H1 (cell line): Measurements from ENCODE around the gene ABCC10. TPM values are rescaled to one million over a fixed set of nuclear protein-coding genes. Genes with fewer than 3 reads are reported as not detected.

ENCODE experiments used
- CTCF ChIA-PET: fragments of 300-600 bp; sonication (Branson Sonifier 250); formaldehyde crosslinking; loops from one replicate; lab custom pipeline; 2021; ENCODE audit not compliant: partially characterized antibody; lab: Charles Lee
- POLR2A ChIA-PET: fragments of 300-600 bp; sonication (Branson Sonifier 250); formaldehyde crosslinking; loops from one replicate; lab custom pipeline; 2021; ENCODE audit warnings: inconsistent platforms; ENCODE audit not compliant: partially characterized antibody; lab: Charles Lee
- DNase-seq, 2 experiments: peaks; one replicate each; pipeline versions ENCODE4 v3.0.0 to v3.0.0-alpha.2; 2010 to 2022; ENCODE audit warnings: low spot score in 2 of 2, low read depth in 1 of 2, mixed read lengths in 1 of 2
- FAIRE-seq: peaks from 2 replicates; lab custom pipeline; 2011; peaks lifted over from hg19 to GRCh38; lab: Jason Lieb, UNC
- H2AFZ ChIP-seq: 2 replicates; pipeline ENCODE4 v1.8.1; 2012; ENCODE audit warnings: low read length, inconsistent platforms
- H2AK5ac ChIP-seq: 2 replicates; pipeline ENCODE4 v1.6.1; 2013; ENCODE audit warnings: low read depth, low read length
- H2BK120ac ChIP-seq: replicated peaks from 2 replicates; pipeline ENCODE3; 2013; ENCODE audit warnings: low read depth, low read length, inconsistent platforms
- H2BK12ac ChIP-seq: 2 replicates; pipeline ENCODE4 v1.6.1; 2013; ENCODE audit warnings: low read depth, low read length
- H2BK15ac ChIP-seq: 2 replicates; pipeline ENCODE4 v1.6.1; 2013; ENCODE audit warnings: low read length
- H2BK20ac ChIP-seq: 2 replicates; pipeline ENCODE4 v1.6.1; 2013; ENCODE audit warnings: low read length
- H2BK5ac ChIP-seq: 2 replicates; pipeline ENCODE4 v1.6.1; 2013; ENCODE audit warnings: low read depth, low read length
- H3K14ac ChIP-seq: 2 replicates; pipeline ENCODE4 v1.6.1; 2013; ENCODE audit warnings: inconsistent platforms; ENCODE audit not compliant: insufficient read length
- H3K18ac ChIP-seq: 2 replicates; pipeline ENCODE4 v1.6.1; 2013; ENCODE audit warnings: low read length; ENCODE audit errors: extremely low read depth
- H3K23ac ChIP-seq: 2 replicates; pipeline ENCODE4 v1.6.1; 2013; ENCODE audit warnings: inconsistent platforms; ENCODE audit not compliant: insufficient read length
- H3K23me2 ChIP-seq: 2 replicates; pipeline ENCODE4 v1.6.1; 2013; ENCODE audit warnings: low read depth, low read length
- H3K27ac ChIP-seq: 2 replicates; pipeline ENCODE4 v1.6.1; 2011; ENCODE audit warnings: low read depth, low read length, inconsistent platforms
- H3K27me3 ChIP-seq, 4 experiments: replicated peaks in 1 of 4; 1 replicate in 1 of 4; 2 replicates in 3 of 4; pipeline versions ENCODE4 v1.6.1 to v1.8.1; 2011 to 2013; ENCODE audit warnings: low read length in 3 of 4, mild to moderate bottlenecking in 3 of 4, inconsistent platforms in 2 of 4, mixed read lengths in 2 of 4, moderate library complexity in 1 of 4; ENCODE audit not compliant: control insufficient read depth in 3 of 4, insufficient read depth in 3 of 4; ENCODE audit errors: extremely low read depth in 1 of 4
- H3K36me3 ChIP-seq, 4 experiments: 2 replicates each; pipeline versions ENCODE4 v1.6.1 to v1.8.1; 2011 to 2013; ENCODE audit warnings: mild to moderate bottlenecking in 4 of 4, low read length in 3 of 4, moderate library complexity in 2 of 4, control low read depth in 1 of 4, inconsistent platforms in 1 of 4; ENCODE audit not compliant: insufficient read depth in 4 of 4, control insufficient read depth in 2 of 4
- H3K4ac ChIP-seq: replicated peaks from 2 replicates; pipeline ENCODE3; 2013; ENCODE audit warnings: low read length, low read depth, mixed read lengths, inconsistent platforms; ENCODE audit not compliant: insufficient read length
- H3K4me1 ChIP-seq, 4 experiments: replicated peaks in 1 of 4; 1 replicate in 1 of 4; 2 replicates in 3 of 4; pipeline versions ENCODE4 v1.6.1 to v1.8.1; 2011 to 2013; ENCODE audit warnings: low read length in 3 of 4, inconsistent platforms in 2 of 4, mixed read lengths in 1 of 4; ENCODE audit not compliant: insufficient read depth in 4 of 4, control insufficient read depth in 3 of 4
- H3K4me2 ChIP-seq, 2 experiments: 2 replicates each; pipeline versions ENCODE4 v1.6.1 to v1.8.1; 2011 to 2013; ENCODE audit warnings: low read depth in 2 of 2, low read length in 2 of 2, control low read depth in 1 of 2, inconsistent platforms in 1 of 2, mild to moderate bottlenecking in 1 of 2; ENCODE audit not compliant: insufficient read depth in 1 of 2
- H3K4me3 ChIP-seq, 4 experiments: fragments of 200-600, 300-600 bp in 1 of 4; sonication (generic), shearing (Covaris generic), sonication (Bioruptor Twin) in 1 of 4; 2 replicates each; pipeline versions ENCODE4 v1.5.1 to v1.8.1; 2011 to 2016; ENCODE audit warnings: low read length in 4 of 4, low read depth in 3 of 4, control low read depth in 2 of 4, inconsistent platforms in 2 of 4, mild to moderate bottlenecking in 2 of 4, mixed read lengths in 1 of 4, moderate library complexity in 1 of 4; ENCODE audit not compliant: insufficient read depth in 2 of 4; ENCODE audit errors: extremely low read depth in 1 of 4
- H3K56ac ChIP-seq: replicated peaks from 2 replicates; pipeline ENCODE3; 2013; ENCODE audit warnings: low read depth, mild to moderate bottlenecking, mixed read lengths, low read length, inconsistent platforms; ENCODE audit not compliant: insufficient read length
- H3K79me1 ChIP-seq: 2 replicates; pipeline ENCODE4 v1.6.1; 2013; ENCODE audit warnings: low read depth, low read length, control low read depth
- H3K79me2 ChIP-seq, 2 experiments: 2 replicates each; pipeline versions ENCODE4 v1.6.1 to v1.8.1; 2012 to 2013; ENCODE audit warnings: low read length in 2 of 2, mild to moderate bottlenecking in 2 of 2, inconsistent platforms in 1 of 2; ENCODE audit not compliant: insufficient read depth in 2 of 2, control insufficient read depth in 1 of 2
- H3K9ac ChIP-seq, 4 experiments: replicated peaks in 1 of 4; 1 replicate in 1 of 4; 2 replicates in 3 of 4; pipeline versions ENCODE4 v1.6.1 to v1.8.1; 2011 to 2013; ENCODE audit warnings: low read depth in 3 of 4, low read length in 3 of 4, control low read depth in 2 of 4, mild to moderate bottlenecking in 2 of 4, moderate library complexity in 2 of 4, inconsistent platforms in 1 of 4; ENCODE audit errors: extremely low read depth in 1 of 4
- H3K9me3 ChIP-seq, 2 experiments: 2 replicates each; pipeline versions ENCODE4 v1.6.1 to v1.8.1; 2012 to 2013; ENCODE audit warnings: mild to moderate bottlenecking in 2 of 2, moderate library complexity in 2 of 2, control low read depth in 1 of 2, inconsistent platforms in 1 of 2, low read depth in 1 of 2, low read length in 1 of 2, mixed read lengths in 1 of 2; ENCODE audit not compliant: insufficient read depth in 2 of 2
- H4K20me1 ChIP-seq, 2 experiments: replicated peaks in 1 of 2; 2 replicates each; pipeline versions ENCODE3 to v1.8.1; 2011 to 2013; ENCODE audit warnings: inconsistent platforms in 2 of 2, low read length in 2 of 2, mild to moderate bottlenecking in 1 of 2; ENCODE audit not compliant: insufficient read depth in 2 of 2, control insufficient read depth in 1 of 2
- H4K5ac ChIP-seq: 2 replicates; pipeline ENCODE4 v1.6.1; 2013; ENCODE audit warnings: low read length, low read depth, mixed read lengths, inconsistent platforms; ENCODE audit not compliant: insufficient read length
- H4K8ac ChIP-seq: 2 replicates; pipeline ENCODE4 v1.8.0; 2013; ENCODE audit warnings: mild to moderate bottlenecking, moderate library complexity, low read length, inconsistent platforms; ENCODE audit not compliant: insufficient read depth; ENCODE audit errors: extremely low read depth
- H4K91ac ChIP-seq: replicated peaks from 2 replicates; pipeline ENCODE3; 2013; ENCODE audit warnings: low read length, mixed read lengths, inconsistent platforms; ENCODE audit not compliant: insufficient read length
- MAFK ChIP-seq: IDR thresholded peaks from 2 replicates; pipeline ENCODE4 v1.6.1; 2012; ENCODE audit warnings: low read depth, mild to moderate bottlenecking, improper control_type of control experiment, low read length
- POLR2A ChIP-seq, 2 experiments: IDR thresholded peaks; 1 replicate in 1 of 2; 2 replicates in 1 of 2; pipeline ENCODE4 v1.6.1; 2011; ENCODE audit warnings: low read depth in 2 of 2, low read length in 2 of 2, mild to moderate bottlenecking in 2 of 2; ENCODE audit errors: control extremely low read depth in 1 of 2
- WGBS, 2 experiments: shearing (Covaris generic) in 1 of 2; methylation state at CpG; one replicate each; pipeline versions ENCODE4 v1.1.6 to v1.1.7; 2013 to 2015; ENCODE audit warnings: low lambda C conversion rate in 2 of 2, mixed read lengths in 2 of 2, inconsistent platforms in 1 of 2, low coverage in 1 of 2, missing lambda C conversion rate in 1 of 2; ENCODE audit not compliant: insufficient replicate concordance in 2 of 2, insufficient coverage in 1 of 2, insufficient read length in 1 of 2; ENCODE audit errors: extremely low coverage in 1 of 2, missing lambda C conversion rate in 1 of 2; 5-methylcytosine and 5-hydroxymethylcytosine counted together
- polyA plus RNA-seq, 7 experiments: library from polyadenylated mRNA; depleted of rRNA in 3 of 7; stranded (reverse) in 5 of 7; unstranded in 2 of 7; fragments of >200 nt in 5 of 7; fragments of 200-250 nt in 2 of 7; gene quantifications; 1 replicate in 5 of 7; 2 replicates in 1 of 7; 4 replicates in 1 of 7; pipeline versions ENCODE4 v1.2.1 to v1.2.3, GENCODE V29; 2011 to 2013; ENCODE audit warnings: missing spikeins in 2 of 7, mixed read lengths in 2 of 7
- total RNA-seq: library from RNA; stranded (reverse); fragmentation: NEBNext Ultra II Directional; extraction: Animal tissue kit (Norgen Biotek cat#: 25700); gene quantifications from 2 replicates; pipeline ENCODE4 v1.2.1, GENCODE V29; 2021

Gene ABCC10
- total and polyA plus RNA-seq, 2 of the 8 experiments (the other 6 are each of a cell fraction or from before 2014, with no cell fraction given), result 15.5 to 24.6 TPM

- CTCF ChIA-PET, result interaction anchor here (0.7 to 1.4 kb wide), 8 partner anchors 12 to 111 kb away, joined by 3 to 6 read pairs (median 4); no protein-coding TSS in a partner anchor
- peak overlapping the region; percentile 40; the same call in 1 of the 2 replicates for H2AFZ ChIP-seq
- 65% methylated on average over 6 of the region's 6 CpGs; no CpG with 5 or more reads in 1 of the 2 experiments for WGBS, 2 experiments
- TF ChIP-seq POLR2A (IDR thresholded peaks at IDR 0.05; ENCODE audit: control extremely low read depth in 1 of 2, low read depth in 2 of 2, low read length in 2 of 2), result no peak
- no peak for TF ChIP-seq MAFK
Observed at GRCh38 chr6:43396408-43397149, 30.8 kb upstream of the ABCC10 start.

More at GRCh38 chr6:43396408-43397149, 30.8 kb upstream of the ABCC10 start:
- Histone ChIP-seq H3K27me3 (no peaks in the 10 kb centered on the region; a peak in 2 of 7 replicates), H3K4me3 (no peak overlapping the region), H3K14ac (no peak overlapping the region), H3K79me1 (no peaks in the 10 kb centered on the region), H3K4me1 (no peaks in the 10 kb centered on the region; a peak in 2 of 7 replicates), H3K9me3 (no peaks in the 10 kb centered on the region), H3K9ac (no peak overlapping the region), H4K91ac (no peak overlapping the region), H2BK120ac (no peak overlapping the region), H4K20me1 (no peaks in the 10 kb centered on the region), H3K4ac (no peak overlapping the region), H2BK20ac (no peak overlapping the region), H3K18ac (no peak overlapping the region; the same call in 1 of the 2 replicates), H3K4me2 (peak overlapping the region in 1 of 2 experiments; percentile 20; a peak in 1 of 4 replicates), H3K23ac (no peak overlapping the region), H3K36me3 (no peaks in the 10 kb centered on the region), H2BK5ac (no peak overlapping the region), H3K27ac (no peak overlapping the region; the same call in 1 of the 2 replicates), H4K8ac (no peak overlapping the region), H2BK12ac (no peak overlapping the region), H3K56ac (no peak overlapping the region), H3K79me2 (no peaks in the 10 kb centered on the region), H3K23me2 (no peaks in the 10 kb centered on the region), H2AK5ac (no peak overlapping the region), H4K5ac (no peak overlapping the region), H2BK15ac (no peak overlapping the region)
- POLR2A ChIA-PET, result no interaction called here
- no peak for FAIRE-seq
- DNase-seq, result no peak
